Ishikawa (cell line): Measurements from ENCODE around the gene RIC1.

Experiments
- CEBPB ChIP-seq: IDR thresholded peaks from 2 replicates; pipeline ENCODE4 v1.6.1; 2012
- CREB1 ChIP-seq: IDR thresholded peaks from 2 replicates; pipeline ENCODE4 v1.6.1; 2012; ENCODE audit warnings: low read depth
- EGR1 ChIP-seq: IDR thresholded peaks from 2 replicates; pipeline ENCODE4 v1.6.1; 2012
- EP300 ChIP-seq: IDR thresholded peaks from 2 replicates; pipeline ENCODE4 v1.6.1; 2012; ENCODE audit warnings: borderline replicate concordance
- FOXM1 ChIP-seq: IDR thresholded peaks from 2 replicates; pipeline ENCODE4 v1.6.1; 2012; ENCODE audit warnings: low read depth, borderline replicate concordance
- MAX ChIP-seq: IDR thresholded peaks from 2 replicates; pipeline ENCODE4 v1.6.1; 2012
- NFIC ChIP-seq: IDR thresholded peaks from 2 replicates; pipeline ENCODE4 v1.6.1; 2012
- RAD21 ChIP-seq: IDR thresholded peaks from 2 replicates; pipeline ENCODE4 v1.6.1; 2012; ENCODE audit warnings: low read depth
- TAF1 ChIP-seq: IDR thresholded peaks from 2 replicates; pipeline ENCODE4 v1.6.1; 2012; ENCODE audit warnings: low read depth, mild to moderate bottlenecking
- TCF12 ChIP-seq: IDR thresholded peaks from 2 replicates; pipeline ENCODE4 v1.6.1; 2012; ENCODE audit warnings: low read depth
- TEAD4 ChIP-seq: IDR thresholded peaks from 2 replicates; pipeline ENCODE4 v1.6.1; 2012
- USF1 ChIP-seq: IDR thresholded peaks from 2 replicates; pipeline ENCODE4 v1.6.1; 2012
- YY1 ChIP-seq: IDR thresholded peaks from 2 replicates; pipeline ENCODE4 v1.6.1; 2012; ENCODE audit warnings: low read depth
- ZBTB7A ChIP-seq: IDR thresholded peaks from 2 replicates; pipeline ENCODE4 v1.6.1; 2012; ENCODE audit warnings: low read depth
- TF ChIP-seq, protein P1 (sequence below): IDR thresholded peaks from 2 replicates; pipeline ENCODE4 v1.6.1; 2012; ENCODE audit warnings: low read depth, mild to moderate bottlenecking

Gene RIC1

GRCh38 chr9:5698810-5699556 is 70.1 kb downstream of the RIC1 start:
- TF ChIP-seq EP300: no peak
- TF ChIP-seq, protein P1, sequence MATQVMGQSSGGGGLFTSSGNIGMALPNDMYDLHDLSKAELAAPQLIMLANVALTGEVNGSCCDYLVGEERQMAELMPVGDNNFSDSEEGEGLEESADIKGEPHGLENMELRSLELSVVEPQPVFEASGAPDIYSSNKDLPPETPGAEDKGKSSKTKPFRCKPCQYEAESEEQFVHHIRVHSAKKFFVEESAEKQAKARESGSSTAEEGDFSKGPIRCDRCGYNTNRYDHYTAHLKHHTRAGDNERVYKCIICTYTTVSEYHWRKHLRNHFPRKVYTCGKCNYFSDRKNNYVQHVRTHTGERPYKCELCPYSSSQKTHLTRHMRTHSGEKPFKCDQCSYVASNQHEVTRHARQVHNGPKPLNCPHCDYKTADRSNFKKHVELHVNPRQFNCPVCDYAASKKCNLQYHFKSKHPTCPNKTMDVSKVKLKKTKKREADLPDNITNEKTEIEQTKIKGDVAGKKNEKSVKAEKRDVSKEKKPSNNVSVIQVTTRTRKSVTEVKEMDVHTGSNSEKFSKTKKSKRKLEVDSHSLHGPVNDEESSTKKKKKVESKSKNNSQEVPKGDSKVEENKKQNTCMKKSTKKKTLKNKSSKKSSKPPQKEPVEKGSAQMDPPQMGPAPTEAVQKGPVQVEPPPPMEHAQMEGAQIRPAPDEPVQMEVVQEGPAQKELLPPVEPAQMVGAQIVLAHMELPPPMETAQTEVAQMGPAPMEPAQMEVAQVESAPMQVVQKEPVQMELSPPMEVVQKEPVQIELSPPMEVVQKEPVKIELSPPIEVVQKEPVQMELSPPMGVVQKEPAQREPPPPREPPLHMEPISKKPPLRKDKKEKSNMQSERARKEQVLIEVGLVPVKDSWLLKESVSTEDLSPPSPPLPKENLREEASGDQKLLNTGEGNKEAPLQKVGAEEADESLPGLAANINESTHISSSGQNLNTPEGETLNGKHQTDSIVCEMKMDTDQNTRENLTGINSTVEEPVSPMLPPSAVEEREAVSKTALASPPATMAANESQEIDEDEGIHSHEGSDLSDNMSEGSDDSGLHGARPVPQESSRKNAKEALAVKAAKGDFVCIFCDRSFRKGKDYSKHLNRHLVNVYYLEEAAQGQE: no peak
- TF ChIP-seq MAX: no peak
- no peak for TF ChIP-seq FOXM1
- no peak for TF ChIP-seq TAF1
- no peak for TF ChIP-seq USF1
- no peak for TF ChIP-seq ZBTB7A

GRCh38 chr9:5708414-5708813 is 79.5 kb downstream of the RIC1 start:
- TF ChIP-seq NFIC: no peak
- TF ChIP-seq FOXM1: no peak
- TF ChIP-seq MAX: no peak
- TF ChIP-seq USF1: no peak
- TF ChIP-seq, protein P1: no peak
- TF ChIP-seq YY1: no peak
- no peak for TF ChIP-seq TEAD4
- no peak for TF ChIP-seq EGR1
- no peak for TF ChIP-seq RAD21
- TF ChIP-seq CEBPB: no peak
- no peak for TF ChIP-seq ZBTB7A
- TF ChIP-seq CREB1: no peak
- TF ChIP-seq TCF12: no peak
- TF ChIP-seq EP300: no peak
- no peak for TF ChIP-seq TAF1

- no peak for TF ChIP-seq USF1
- no peak for TF ChIP-seq FOXM1
- TF ChIP-seq YY1: no peak
- no peak for TF ChIP-seq ZBTB7A
- no peak for TF ChIP-seq EGR1
These were observed 83.9 kb downstream of the RIC1 start for GRCh38 chr9:5712651-5713390.

- no peak for TF ChIP-seq CEBPB
- peak; percentile 70 for TF ChIP-seq RAD21
These were observed 85.8 kb downstream of the RIC1 start for GRCh38 chr9:5714501-5715401.

DNA sequence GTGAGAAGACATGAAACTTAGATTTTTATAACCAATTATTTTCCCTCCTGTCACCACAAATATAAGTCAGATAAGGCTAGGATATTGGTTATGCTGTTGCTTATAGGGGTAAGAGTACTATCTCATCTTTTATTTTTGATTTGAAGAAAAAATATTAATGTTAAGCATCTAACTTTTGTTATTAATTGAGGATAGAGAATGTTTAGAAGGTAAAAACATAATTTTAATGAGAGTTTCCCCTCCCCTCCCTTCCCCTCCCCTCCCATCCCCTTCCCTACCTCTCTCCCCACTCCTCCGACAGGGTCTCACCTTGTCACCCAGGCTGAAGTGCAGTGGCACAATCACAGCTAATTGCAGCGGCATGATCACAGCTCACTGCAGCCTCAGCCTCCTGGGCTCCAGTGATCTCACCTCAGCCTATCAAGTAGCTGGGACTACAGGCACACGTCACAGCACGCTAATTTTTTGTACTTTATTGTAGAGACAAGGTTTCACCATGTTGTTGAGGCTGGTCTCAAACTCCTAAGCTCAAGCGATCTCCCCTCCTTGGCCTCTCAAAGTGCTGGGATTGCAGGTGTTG is 86.7 kb downstream of the RIC1 start:
- TF ChIP-seq FOXM1 (no peak), CEBPB (no peak), CREB1 (no peak), RAD21 (no peak), NFIC (no peak), USF1 (no peak)
